GM06990 (cell line): ENCODE measurements around the gene RNU1-1.
A peak's percentile ranks its signal among the peaks of the same experiment; 100 is the strongest.
"Not testable (repeated sequence)": the region's sequence is repeated elsewhere in the genome, so short reads cannot be mapped to it uniquely, and the experiment has no call there.

Experiments
- DNase-seq: peaks from one replicate; pipeline ENCODE4 v3.0.0-alpha.2; 2011; ENCODE audit not compliant: insufficient read length; ENCODE audit errors: extremely low read depth
- H3K27me3 ChIP-seq: replicated peaks from 2 replicates; pipeline ENCODE4 v1.6.0; 2011; ENCODE audit warnings: low read length; ENCODE audit not compliant: control insufficient read depth, insufficient read depth
- H3K36me3 ChIP-seq: 2 replicates; pipeline ENCODE4 v1.5.1; 2011; ENCODE audit warnings: low read length; ENCODE audit not compliant: control insufficient read depth, insufficient read depth
- H3K4me3 ChIP-seq: replicated peaks from 2 replicates; pipeline ENCODE4 v1.5.1; 2011; ENCODE audit warnings: low read depth, mild to moderate bottlenecking, control low read depth, low read length
- CTCF ChIP-seq: IDR thresholded peaks from 2 replicates; pipeline ENCODE4 v1.5.1; 2011; ENCODE audit warnings: low read length, control low read depth, mild to moderate bottlenecking, inconsistent platforms; ENCODE audit not compliant: insufficient read depth, poor library complexity, severe bottlenecking

Gene RNU1-1

GRCh38 chr1:16535487-16535886 is 21.4 kb upstream of the RNU1-1 start:
- DNase-seq, H3K27me3 ChIP-seq, H3K36me3 ChIP-seq, H3K4me3 ChIP-seq: not testable (repeated sequence)

GRCh38 chr1:16534829-16535456 is 20.9 kb upstream of the RNU1-1 start:
- H3K27me3 ChIP-seq, H3K4me3 ChIP-seq, H3K36me3 ChIP-seq: not testable (repeated sequence)
- DNase-seq = peak; percentile 55

GRCh38 chr1:16534239-16534828 is 20.2 kb upstream of the RNU1-1 start:
- not testable (repeated sequence) for H3K27me3 ChIP-seq, H3K36me3 ChIP-seq, H3K4me3 ChIP-seq, DNase-seq

- H3K4me3 ChIP-seq, DNase-seq, H3K27me3 ChIP-seq, H3K36me3 ChIP-seq: not testable (repeated sequence)
Measured at GRCh38 chr1:16532235-16532991, 18.3 kb upstream of the RNU1-1 start.

GRCh38 chr1:16528338-16528737 is 14.3 kb upstream of the RNU1-1 start:
- not testable (repeated sequence) for H3K36me3 ChIP-seq, DNase-seq, H3K4me3 ChIP-seq, H3K27me3 ChIP-seq

GRCh38 chr1:16525769-16526168 is 11.7 kb upstream of the RNU1-1 start:
- not testable (repeated sequence) for DNase-seq, H3K4me3 ChIP-seq

GRCh38 chr1:16521679-16522078 is 7.6 kb upstream of the RNU1-1 start:
- H3K4me3 ChIP-seq, DNase-seq, H3K36me3 ChIP-seq, H3K27me3 ChIP-seq: not testable (repeated sequence)

More at GRCh38 chr1:16525769-16526168, 11.7 kb upstream of the RNU1-1 start:
- not testable (repeated sequence) for H3K27me3 ChIP-seq, H3K36me3 ChIP-seq

- TF ChIP-seq CTCF = no peak
- H3K27me3 ChIP-seq = no peaks in the 10 kb centered on the region
- no peaks in the 10 kb centered on the region for H3K36me3 ChIP-seq
- no peak overlapping the region for H3K4me3 ChIP-seq
- DNase-seq = no peak
Measured at GRCh38 chr1:16521288-16521583, 7.2 kb upstream of the RNU1-1 start.

GRCh38 chr1:16520435-16521287 is 6.6 kb upstream of the RNU1-1 start:
- H3K4me3 ChIP-seq, H3K36me3 ChIP-seq, H3K27me3 ChIP-seq, DNase-seq: not testable (repeated sequence)

GRCh38 chr1:16519255-16519951 is 5.3 kb upstream of the RNU1-1 start:
- H3K4me3 ChIP-seq, DNase-seq, H3K27me3 ChIP-seq, H3K36me3 ChIP-seq: not testable (repeated sequence)

- H3K36me3 ChIP-seq, H3K4me3 ChIP-seq, H3K27me3 ChIP-seq, DNase-seq: not testable (repeated sequence)
Measured at GRCh38 chr1:16518913-16519254, 4.8 kb upstream of the RNU1-1 start.

GRCh38 chr1:16516694-16517410 is 2.8 kb upstream of the RNU1-1 start:
- H3K4me3 ChIP-seq, H3K36me3 ChIP-seq, DNase-seq, H3K27me3 ChIP-seq: not testable (repeated sequence)
